ENCODE data around the gene COL27A1.

Gene COL27A1

DNA sequence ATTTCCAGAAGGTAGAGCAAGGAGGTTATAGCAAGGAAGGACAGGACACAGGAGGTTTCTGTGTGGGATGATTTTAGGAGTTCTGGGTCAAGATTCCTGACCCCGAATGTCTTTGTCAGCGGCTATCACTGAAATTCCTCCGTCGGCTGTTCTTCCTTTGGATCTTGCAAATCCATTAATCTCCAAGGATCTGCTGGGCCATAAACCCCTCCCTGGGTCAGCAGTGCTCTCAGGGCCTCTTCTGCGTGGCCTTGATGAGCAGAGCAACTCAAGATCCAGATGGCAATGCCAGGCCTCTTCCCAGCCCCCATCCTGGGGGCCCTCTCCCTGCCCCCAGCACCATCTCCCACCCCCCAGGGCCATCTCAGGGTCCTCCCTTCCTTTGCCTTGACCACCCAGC, 16.3 kb upstream of the COL27A1 start:
- TF ChIP-seq, protein P1, sequence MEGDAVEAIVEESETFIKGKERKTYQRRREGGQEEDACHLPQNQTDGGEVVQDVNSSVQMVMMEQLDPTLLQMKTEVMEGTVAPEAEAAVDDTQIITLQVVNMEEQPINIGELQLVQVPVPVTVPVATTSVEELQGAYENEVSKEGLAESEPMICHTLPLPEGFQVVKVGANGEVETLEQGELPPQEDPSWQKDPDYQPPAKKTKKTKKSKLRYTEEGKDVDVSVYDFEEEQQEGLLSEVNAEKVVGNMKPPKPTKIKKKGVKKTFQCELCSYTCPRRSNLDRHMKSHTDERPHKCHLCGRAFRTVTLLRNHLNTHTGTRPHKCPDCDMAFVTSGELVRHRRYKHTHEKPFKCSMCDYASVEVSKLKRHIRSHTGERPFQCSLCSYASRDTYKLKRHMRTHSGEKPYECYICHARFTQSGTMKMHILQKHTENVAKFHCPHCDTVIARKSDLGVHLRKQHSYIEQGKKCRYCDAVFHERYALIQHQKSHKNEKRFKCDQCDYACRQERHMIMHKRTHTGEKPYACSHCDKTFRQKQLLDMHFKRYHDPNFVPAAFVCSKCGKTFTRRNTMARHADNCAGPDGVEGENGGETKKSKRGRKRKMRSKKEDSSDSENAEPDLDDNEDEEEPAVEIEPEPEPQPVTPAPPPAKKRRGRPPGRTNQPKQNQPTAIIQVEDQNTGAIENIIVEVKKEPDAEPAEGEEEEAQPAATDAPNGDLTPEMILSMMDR (IDR thresholded peaks at IDR 0.05; ENCODE audit: control insufficient read depth, insufficient read depth, low read depth, low read length, missing control alignments) = no peak
- no peak for DNase-seq (ENCODE audit: low read depth)
- no peak overlapping the region for H3K4me3 ChIP-seq (ENCODE audit: control insufficient read depth, low read depth, low read length)

DNA sequence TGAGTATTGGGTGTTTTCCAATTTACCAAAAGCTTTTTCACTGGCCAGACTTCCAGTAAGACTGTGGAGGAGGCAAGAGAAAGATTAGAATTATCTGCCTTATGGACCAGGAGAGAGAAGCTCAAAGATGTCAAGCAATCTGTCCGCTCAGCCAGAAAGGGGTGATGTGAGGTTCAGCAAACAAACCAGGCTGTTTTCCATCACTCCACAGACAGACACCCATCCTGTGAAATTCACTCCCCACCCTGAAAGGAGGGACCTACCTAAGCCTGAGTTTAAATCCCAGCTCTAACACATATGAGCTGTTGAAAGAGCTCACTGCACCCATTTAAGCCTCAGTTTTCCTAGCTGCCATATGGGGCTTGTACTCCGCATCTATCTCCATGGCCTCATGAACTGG, 14.9 kb upstream of the COL27A1 start:
- DNase-seq (ENCODE audit: low read depth) = no peak
- H3K4me3 ChIP-seq (ENCODE audit: control insufficient read depth, low read depth, low read length) = no peak overlapping the region
- TF ChIP-seq, protein P1 (IDR thresholded peaks at IDR 0.05; ENCODE audit: control insufficient read depth, insufficient read depth, low read depth, low read length, missing control alignments) = no peak

DNA sequence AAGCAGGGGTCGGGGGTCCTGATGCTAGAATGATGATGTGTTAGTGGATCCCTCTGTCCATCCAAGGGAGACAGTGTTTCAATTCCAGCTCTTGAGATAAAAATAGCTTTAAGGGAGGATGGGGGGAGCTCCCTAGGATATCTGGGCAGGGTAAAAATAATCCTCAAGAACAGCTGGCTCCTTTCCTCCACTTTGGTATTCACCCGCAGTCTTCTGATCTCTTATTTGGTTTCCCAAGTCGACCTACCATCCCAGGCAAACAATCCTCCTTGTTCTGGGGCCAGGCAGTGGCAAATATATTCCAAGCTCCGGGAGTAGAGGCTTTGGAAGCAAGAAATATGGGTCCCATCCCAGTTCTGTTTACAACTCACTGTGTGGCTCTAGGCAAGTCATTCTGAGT, 14.5 kb upstream of the COL27A1 start:
- DNase-seq (ENCODE audit: low read depth) = no peak
- TF ChIP-seq, protein P1 (IDR thresholded peaks at IDR 0.05; ENCODE audit: control insufficient read depth, insufficient read depth, low read depth, low read length, missing control alignments) = no peak

DNA sequence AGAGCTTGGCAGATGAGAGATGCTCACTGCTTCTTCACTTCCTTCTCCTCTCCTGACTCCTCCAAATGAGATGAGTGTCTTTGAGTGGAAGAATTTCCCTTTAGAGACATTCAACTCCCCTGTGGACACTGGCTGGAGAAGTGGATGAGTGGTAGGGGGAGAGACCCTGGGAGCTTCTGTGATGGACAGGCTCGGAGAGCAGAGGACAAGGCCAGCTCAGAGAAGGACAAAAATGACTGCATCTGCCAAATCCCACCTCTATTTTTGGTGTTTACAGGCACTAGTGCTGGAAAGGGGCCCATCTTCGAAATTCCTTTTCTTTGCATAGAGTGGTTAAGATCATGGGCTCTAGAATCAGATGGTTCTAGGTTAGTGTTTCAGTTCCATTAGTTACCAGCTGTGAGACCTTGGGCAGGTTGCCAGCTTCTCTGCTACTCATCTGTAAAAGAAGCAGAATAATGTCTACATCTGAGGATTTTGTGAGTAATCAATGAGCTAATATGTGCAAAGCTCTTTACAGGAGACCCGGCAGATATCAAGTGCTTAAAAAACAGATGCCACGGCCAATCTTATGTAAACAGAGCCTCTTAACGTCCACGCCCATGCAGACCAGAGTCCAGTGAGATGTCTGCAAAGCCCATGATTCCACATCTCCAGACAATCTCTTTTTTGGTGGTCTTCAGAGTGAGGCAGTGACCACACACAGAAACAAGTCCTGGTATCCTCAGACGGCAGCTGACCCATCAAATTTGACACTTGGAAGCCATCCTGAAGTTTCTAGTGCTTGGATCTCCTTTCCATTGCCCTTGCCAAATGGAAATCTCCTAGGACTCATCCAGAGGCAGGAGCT, 13.6 kb upstream of the COL27A1 start:
- TF ChIP-seq, protein P1 (IDR thresholded peaks at IDR 0.05; ENCODE audit: control insufficient read depth, insufficient read depth, low read depth, low read length, missing control alignments) = no peak
- no peak for DNase-seq (ENCODE audit: low read depth)
- H3K4me3 ChIP-seq (ENCODE audit: control insufficient read depth, low read depth, low read length) = no peak overlapping the region

More for the DNA sequence above, 14.5 kb upstream of the COL27A1 start:
- H3K4me3 ChIP-seq (ENCODE audit: control insufficient read depth, low read depth, low read length) = no peak overlapping the region

DNA sequence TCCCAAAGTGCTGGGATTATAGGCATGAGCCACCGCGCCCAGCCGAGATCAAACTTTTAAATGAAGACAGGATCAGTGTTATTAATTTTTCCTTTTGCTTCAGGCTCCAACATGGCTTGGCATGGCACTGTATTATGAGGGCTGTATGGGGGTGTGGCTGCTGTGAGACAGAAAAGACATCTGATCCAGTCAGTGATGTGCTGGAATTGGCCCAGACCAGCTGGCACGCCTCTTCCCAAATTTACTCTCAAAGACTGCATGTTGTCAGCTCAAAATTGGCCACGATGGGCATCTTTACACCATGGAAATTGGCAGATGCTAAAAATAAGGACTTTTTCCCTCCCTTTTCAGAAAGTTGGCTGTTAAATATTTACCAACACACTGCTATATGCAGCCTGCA, 12.1 kb upstream of the COL27A1 start:
- no peak for DNase-seq (ENCODE audit: low read depth)
- TF ChIP-seq, protein P1 (IDR thresholded peaks at IDR 0.05; ENCODE audit: control insufficient read depth, insufficient read depth, low read depth, low read length, missing control alignments) = no peak
- H3K4me3 ChIP-seq (ENCODE audit: control insufficient read depth, low read depth, low read length) = no peak overlapping the region

DNA sequence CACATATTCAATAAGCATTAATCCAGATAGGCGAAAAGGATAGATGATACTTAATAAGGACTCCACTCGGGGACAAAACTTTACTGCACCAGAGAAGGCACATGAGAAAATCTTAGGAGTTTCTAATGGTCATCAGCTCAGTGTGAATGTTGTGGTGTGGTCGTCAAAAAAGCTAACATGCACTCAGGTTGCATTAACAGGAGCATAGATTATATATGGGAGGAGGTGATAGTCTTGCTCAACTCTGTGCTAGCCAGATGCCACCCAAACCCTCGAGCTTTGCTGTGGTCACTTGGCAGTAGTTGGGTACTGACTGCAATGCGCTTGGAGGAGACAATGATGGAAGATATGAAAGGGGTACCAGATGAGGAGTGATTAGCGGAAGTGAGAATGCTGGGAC, 8.6 kb upstream of the COL27A1 start:
- no peak for DNase-seq (ENCODE audit: low read depth)
- TF ChIP-seq, protein P1 (IDR thresholded peaks at IDR 0.05; ENCODE audit: control insufficient read depth, insufficient read depth, low read depth, low read length, missing control alignments) = no peak
- no peak overlapping the region for H3K4me3 ChIP-seq (ENCODE audit: control insufficient read depth, low read depth, low read length)
